Esophagus (tissue), 2 donors: ENCODE measurements around the gene ABCC8. TPM values are rescaled to one million over a fixed set of nuclear protein-coding genes. Genes with fewer than 3 reads are reported as not detected.

ENCODE experiments used
- H3K27ac ChIP-seq, 2 donors: one replicate each; pipeline ENCODE4 v1.5.1; 2013; ENCODE audit warnings: low read depth in 2 of 2, mild to moderate bottlenecking in 2 of 2, inconsistent platforms in 1 of 2, low read length in 1 of 2, moderate library complexity in 1 of 2
- H3K27me3 ChIP-seq, 2 donors: one replicate each; pipeline ENCODE4 v1.6.1; 2013; ENCODE audit warnings: low read length in 2 of 2, control low read depth in 1 of 2, mild to moderate bottlenecking in 1 of 2; ENCODE audit not compliant: insufficient read depth in 2 of 2, control insufficient read depth in 1 of 2
- H3K36me3 ChIP-seq, 2 donors: one replicate each; pipeline ENCODE4 v1.6.1; 2013; ENCODE audit warnings: low read length in 1 of 2; ENCODE audit not compliant: control insufficient read depth in 2 of 2, insufficient read depth in 2 of 2
- H3K4me1 ChIP-seq, 2 donors: one replicate each; pipeline ENCODE4 v1.6.1; 2013; ENCODE audit warnings: low read length in 1 of 2; ENCODE audit not compliant: control insufficient read depth in 2 of 2, insufficient read depth in 2 of 2
- H3K4me3 ChIP-seq, 2 donors: one replicate each; pipeline ENCODE4 v1.5.1; 2013; ENCODE audit warnings: low read length in 2 of 2, mild to moderate bottlenecking in 2 of 2, low read depth in 1 of 2, moderate library complexity in 1 of 2
- H3K9me3 ChIP-seq, 2 donors: one replicate each; pipeline ENCODE4 v1.6.1; 2013; ENCODE audit warnings: mild to moderate bottlenecking in 2 of 2, low read depth in 1 of 2, low read length in 1 of 2, moderate library complexity in 1 of 2; ENCODE audit not compliant: control insufficient read depth in 2 of 2, insufficient read depth in 1 of 2
- WGBS, 2 donors: extraction: QIAGEN DNeasy Blood & Tissue Kit; methylation state at CpG; one replicate each; pipeline ENCODE4 v1.1.7; 2013; 5-methylcytosine and 5-hydroxymethylcytosine counted together
- polyA plus RNA-seq, 2 donors: library from polyadenylated mRNA; stranded (reverse); fragments of 200-250 nt; gene quantifications; one replicate each; pipeline ENCODE4 v1.2.3, GENCODE V29; 2013
- donor health status: healthy with polysubstance abuse.
- donor health status: Bipolar disorder and iron deficiency.

Gene ABCC8
- polyA plus RNA-seq, 2 donors = 0.10 to 0.29 TPM

DNA sequence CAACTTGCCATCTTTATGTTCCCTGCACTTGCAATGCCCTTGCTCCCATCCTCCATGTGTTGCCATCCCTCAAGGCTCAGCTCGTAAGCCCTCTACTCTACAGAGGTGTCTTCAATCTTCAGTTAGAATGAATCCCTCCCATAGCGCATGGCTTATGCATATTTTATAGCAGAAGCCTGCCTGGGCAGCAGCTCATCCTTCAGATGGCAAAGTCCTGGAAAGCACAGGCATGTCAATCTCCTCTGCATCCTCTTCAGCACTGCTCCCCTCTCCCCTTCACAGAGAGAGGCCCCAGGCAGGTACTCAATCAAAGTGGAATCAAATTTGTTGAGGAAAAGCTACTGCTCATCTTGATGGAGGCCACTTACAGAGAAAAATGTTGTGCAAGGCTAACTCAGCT, 31.1 kb upstream of the ABCC8 start:
- 87 to 95% methylated on average over 2 of the region's 2 CpGs for WGBS, 2 donors
- Histone ChIP-seq H3K36me3 (no peaks in the 10 kb centered on the region), H3K27ac (no peak overlapping the region), H3K4me3 (no peak overlapping the region), H3K4me1 (no peaks in the 10 kb centered on the region), H3K27me3 (no peaks in the 10 kb centered on the region), H3K9me3 (no peaks in the 10 kb centered on the region)

GRCh38 chr11:17506942-17507341, 30.3 kb upstream of the ABCC8 start:
- WGBS, 2 donors = 77 to 79% methylated on average over 3 of the region's 3 CpGs
- no peaks in the 10 kb centered on the region for H3K9me3 ChIP-seq
- no peak overlapping the region for H3K27ac ChIP-seq
- no peaks in the 10 kb centered on the region for H3K4me1 ChIP-seq
- no peak overlapping the region for H3K4me3 ChIP-seq
- H3K27me3 ChIP-seq = no peaks in the 10 kb centered on the region
- H3K36me3 ChIP-seq = no peaks in the 10 kb centered on the region

GRCh38 chr11:17506314-17506713, 29.7 kb upstream of the ABCC8 start:
- Histone ChIP-seq H3K27me3 (no peaks in the 10 kb centered on the region), H3K4me1 (no peaks in the 10 kb centered on the region), H3K9me3 (no peaks in the 10 kb centered on the region), H3K4me3 (no peak overlapping the region), H3K27ac (no peak overlapping the region), H3K36me3 (no peaks in the 10 kb centered on the region)
- 81 to 85% methylated on average over 6 of the region's 6 CpGs for WGBS, 2 donors

- 61 to 71% methylated on average over 4 of the region's 4 CpGs for WGBS, 2 donors
- Histone ChIP-seq H3K9me3 (no peaks in the 10 kb centered on the region), H3K27ac (no peak overlapping the region), H3K4me1 (no peaks in the 10 kb centered on the region), H3K36me3 (no peaks in the 10 kb centered on the region), H3K4me3 (no peak overlapping the region), H3K27me3 (no peaks in the 10 kb centered on the region)
Observed at GRCh38 chr11:17505146-17505545, 28.5 kb upstream of the ABCC8 start.

DNA sequence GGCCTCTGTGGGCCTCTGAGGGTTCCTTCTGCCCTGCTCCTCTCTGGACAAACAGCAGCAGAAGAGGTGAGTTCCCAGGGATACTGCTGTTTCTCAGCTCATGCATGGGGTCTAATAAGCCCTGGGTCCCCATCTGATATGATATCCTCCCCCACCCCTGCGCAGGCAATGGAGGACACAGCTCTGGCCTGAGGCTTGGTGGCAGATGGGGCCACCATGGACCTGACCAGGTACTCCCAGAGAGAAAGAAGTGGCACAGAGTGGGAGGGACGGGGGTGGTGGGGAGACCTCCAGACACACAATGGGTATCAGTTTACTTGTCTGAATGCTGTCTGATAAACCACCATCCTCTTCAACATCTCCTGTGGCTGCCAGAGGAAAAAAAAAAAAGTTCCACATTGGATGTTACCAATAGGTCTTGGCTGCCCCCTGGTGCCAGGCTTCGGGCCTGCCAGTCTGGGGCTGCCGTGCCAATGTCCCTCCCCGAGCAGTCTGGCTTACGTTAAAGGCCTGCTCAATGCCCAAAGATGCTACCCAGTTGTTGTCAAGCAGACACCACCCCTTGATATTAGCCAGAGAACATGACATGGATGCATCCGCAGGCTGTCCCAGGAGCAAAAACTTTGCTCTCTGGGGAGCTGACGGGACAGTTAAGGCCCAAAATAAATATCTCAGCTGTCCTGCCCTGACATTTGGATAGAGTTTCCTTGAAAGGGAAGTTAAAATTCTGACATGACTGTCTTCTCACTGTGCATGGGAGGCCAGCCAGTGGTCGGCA, 27.9 kb upstream of the ABCC8 start:
- Histone ChIP-seq H3K4me1 (no peaks in the 10 kb centered on the region), H3K36me3 (no peaks in the 10 kb centered on the region)
- 34 to 35% methylated on average over 9 of the region's 9 CpGs for WGBS, 2 donors

DNA sequence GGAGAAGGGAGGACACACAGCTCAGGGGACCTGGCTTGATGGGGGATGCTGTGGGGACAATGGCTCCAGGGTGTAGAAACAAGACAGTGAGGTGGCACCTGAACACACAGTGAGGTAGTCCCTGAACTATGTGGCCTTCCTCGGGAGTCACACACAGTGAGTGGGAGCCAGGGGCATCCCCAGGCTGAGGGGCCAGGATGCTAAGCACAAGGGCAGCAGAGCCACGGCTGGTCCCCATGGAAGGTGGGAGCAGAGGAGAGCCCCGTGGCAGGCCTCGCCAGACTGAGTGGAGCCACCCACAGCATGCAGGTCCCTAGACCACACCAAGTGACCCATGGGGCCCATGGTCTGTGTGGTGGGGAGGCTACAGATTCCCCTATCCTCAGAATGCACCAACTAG, 26.0 kb upstream of the ABCC8 start:
- Histone ChIP-seq H3K9me3 (no peaks in the 10 kb centered on the region), H3K36me3 (no peaks in the 10 kb centered on the region), H3K27ac (no peak overlapping the region), H3K27me3 (no peaks in the 10 kb centered on the region), H3K4me1 (no peaks in the 10 kb centered on the region), H3K4me3 (no peak overlapping the region)
- 83 to 87% methylated on average over 4 of the region's 4 CpGs for WGBS, 2 donors

More for the DNA sequence above, 27.9 kb upstream of the ABCC8 start:
- H3K27ac ChIP-seq = no peak overlapping the region
- H3K4me3 ChIP-seq = no peak overlapping the region
- no peaks in the 10 kb centered on the region for H3K27me3 ChIP-seq
- no peaks in the 10 kb centered on the region for H3K9me3 ChIP-seq

DNA sequence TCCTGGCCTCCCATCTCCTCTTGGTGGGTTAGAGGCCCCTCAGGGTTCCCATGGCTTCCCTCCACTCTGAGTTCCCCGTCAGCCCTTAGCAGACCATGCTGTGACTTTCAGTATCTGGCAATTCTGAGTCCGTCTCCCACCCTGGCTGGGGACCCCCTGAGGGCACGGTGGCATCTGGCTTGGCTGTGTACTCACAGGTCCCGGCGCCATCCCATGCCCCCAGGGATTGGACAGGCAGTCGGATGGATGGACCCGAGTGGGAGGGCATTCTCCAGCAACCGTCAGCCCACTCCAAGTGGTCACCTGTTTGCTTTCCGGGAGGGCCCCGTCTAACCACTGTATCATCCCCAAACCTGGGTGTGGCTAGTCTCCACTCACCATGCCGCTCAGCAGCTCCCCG, 24.0 kb upstream of the ABCC8 start:
- H3K36me3 ChIP-seq = no peaks in the 10 kb centered on the region
- H3K4me1 ChIP-seq = no peaks in the 10 kb centered on the region
- 86 to 93% methylated on average over 12 of the region's 12 CpGs for WGBS, 2 donors
- no peaks in the 10 kb centered on the region for H3K9me3 ChIP-seq
- H3K27me3 ChIP-seq = no peaks in the 10 kb centered on the region
- H3K4me3 ChIP-seq = no peak overlapping the region
- no peak overlapping the region for H3K27ac ChIP-seq

- Histone ChIP-seq H3K4me3 (no peak overlapping the region), H3K36me3 (no peaks in the 10 kb centered on the region), H3K4me1 (no peaks in the 10 kb centered on the region), H3K27ac (no peak overlapping the region), H3K27me3 (no peaks in the 10 kb centered on the region), H3K9me3 (no peaks in the 10 kb centered on the region)
- WGBS, 2 donors = 77 to 79% methylated on average over 5 of the region's 5 CpGs
Observed at GRCh38 chr11:17498475-17498874, 21.8 kb upstream of the ABCC8 start.

DNA sequence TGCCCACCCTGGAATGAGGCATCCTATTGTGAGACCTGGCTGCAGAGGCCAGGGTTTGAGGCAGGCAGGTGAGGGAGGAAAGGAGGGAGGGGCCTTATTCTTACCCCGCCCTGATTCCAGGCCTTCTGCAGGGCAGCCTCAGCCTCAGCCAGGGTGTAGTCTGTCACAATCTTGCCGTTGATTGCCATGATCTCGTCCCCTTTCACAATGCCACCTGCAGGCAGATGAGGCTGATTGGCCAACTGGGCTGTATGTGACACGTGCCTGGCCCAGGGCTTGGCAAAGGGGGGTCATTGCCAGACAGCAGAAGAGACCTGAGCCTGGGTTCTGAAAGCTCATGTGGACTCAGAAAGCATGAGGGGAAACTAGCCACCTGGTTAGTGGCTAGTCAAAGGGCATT, 21.4 kb upstream of the ABCC8 start:
- Histone ChIP-seq H3K27me3 (no peaks in the 10 kb centered on the region), H3K36me3 (no peaks in the 10 kb centered on the region), H3K27ac (no peak overlapping the region), H3K4me3 (no peak overlapping the region), H3K4me1 (no peaks in the 10 kb centered on the region), H3K9me3 (no peaks in the 10 kb centered on the region)
- WGBS, 2 donors = 43 to 45% methylated on average over 4 of the region's 4 CpGs

GRCh38 chr11:17496406-17496805, 19.8 kb upstream of the ABCC8 start:
- H3K36me3 ChIP-seq = no peaks in the 10 kb centered on the region
- H3K9me3 ChIP-seq = no peaks in the 10 kb centered on the region
- H3K4me3 ChIP-seq = no peak overlapping the region
- no peaks in the 10 kb centered on the region for H3K4me1 ChIP-seq
- 63 to 71% methylated on average over 7 of the region's 7 CpGs for WGBS, 2 donors
- no peaks in the 10 kb centered on the region for H3K27me3 ChIP-seq
- no peak overlapping the region for H3K27ac ChIP-seq
